GM18873 (cell line): ENCODE data around the gene LAPTM5.
"Not testable (repeated sequence)": the region's sequence is repeated elsewhere in the genome, so short reads cannot be mapped to it uniquely, and the experiment has no call there.

ENCODE experiments used
- ATAC-seq: cut with Tn5 transposase; IDR thresholded peaks from one replicate; pipeline ENCODE4 v1.9.1; 2021; ENCODE audit warnings: mild to moderate bottlenecking, moderate library complexity, moderate number of reproducible peaks; ENCODE audit not compliant: unreplicated experiment, low FRiP score

Gene LAPTM5

GRCh38 chr1:30757352-30758120, at the start of gene LAPTM5:
Gene LAPTM5, minus strand, starts transcription at chr1:30757774. Its CDS starts 29 bp downstream, at chr1:30757745.
- ATAC-seq: no peak

- ATAC-seq: no peak
Measured at GRCh38 chr1:30806381-30807317, 49.1 kb upstream of the LAPTM5 start.

- ATAC-seq: no peak
Measured at GRCh38 chr1:30805304-30806003, 47.9 kb upstream of the LAPTM5 start.

- no peak for ATAC-seq
Measured at GRCh38 chr1:30804822-30805221, 47.2 kb upstream of the LAPTM5 start.

GRCh38 chr1:30804352-30804751, 46.8 kb upstream of the LAPTM5 start:
- ATAC-seq: no peak

GRCh38 chr1:30803562-30803961, 46.0 kb upstream of the LAPTM5 start:
- no peak for ATAC-seq

GRCh38 chr1:30801771-30802198, 44.2 kb upstream of the LAPTM5 start:
- no peak for ATAC-seq

GRCh38 chr1:30799233-30799511, 41.6 kb upstream of the LAPTM5 start:
- no peak for ATAC-seq

GRCh38 chr1:30798389-30799232, 41.0 kb upstream of the LAPTM5 start:
- no peak for ATAC-seq

- no peak for ATAC-seq
Measured at GRCh38 chr1:30795026-30795425, 37.5 kb upstream of the LAPTM5 start.

GRCh38 chr1:30794260-30794659, 36.7 kb upstream of the LAPTM5 start:
- ATAC-seq: no peak

GRCh38 chr1:30793209-30793608, 35.6 kb upstream of the LAPTM5 start:
- no peak for ATAC-seq

GRCh38 chr1:30791868-30792267, 34.3 kb upstream of the LAPTM5 start:
- no peak for ATAC-seq

GRCh38 chr1:30790850-30791778, 33.5 kb upstream of the LAPTM5 start:
- no peak for ATAC-seq

- not testable (repeated sequence) for ATAC-seq
Measured at GRCh38 chr1:30790256-30790525, 32.6 kb upstream of the LAPTM5 start.

- ATAC-seq: no peak
Measured at GRCh38 chr1:30789388-30790255, 32.0 kb upstream of the LAPTM5 start.

GRCh38 chr1:30788580-30789387, 31.2 kb upstream of the LAPTM5 start:
- ATAC-seq: no peak
